ENCODE data around the gene TRABD2B.
"Not testable (repeated sequence)": the region's sequence is repeated elsewhere in the genome, so short reads cannot be mapped to it uniquely, and the experiment has no call there.

Gene TRABD2B

DNA sequence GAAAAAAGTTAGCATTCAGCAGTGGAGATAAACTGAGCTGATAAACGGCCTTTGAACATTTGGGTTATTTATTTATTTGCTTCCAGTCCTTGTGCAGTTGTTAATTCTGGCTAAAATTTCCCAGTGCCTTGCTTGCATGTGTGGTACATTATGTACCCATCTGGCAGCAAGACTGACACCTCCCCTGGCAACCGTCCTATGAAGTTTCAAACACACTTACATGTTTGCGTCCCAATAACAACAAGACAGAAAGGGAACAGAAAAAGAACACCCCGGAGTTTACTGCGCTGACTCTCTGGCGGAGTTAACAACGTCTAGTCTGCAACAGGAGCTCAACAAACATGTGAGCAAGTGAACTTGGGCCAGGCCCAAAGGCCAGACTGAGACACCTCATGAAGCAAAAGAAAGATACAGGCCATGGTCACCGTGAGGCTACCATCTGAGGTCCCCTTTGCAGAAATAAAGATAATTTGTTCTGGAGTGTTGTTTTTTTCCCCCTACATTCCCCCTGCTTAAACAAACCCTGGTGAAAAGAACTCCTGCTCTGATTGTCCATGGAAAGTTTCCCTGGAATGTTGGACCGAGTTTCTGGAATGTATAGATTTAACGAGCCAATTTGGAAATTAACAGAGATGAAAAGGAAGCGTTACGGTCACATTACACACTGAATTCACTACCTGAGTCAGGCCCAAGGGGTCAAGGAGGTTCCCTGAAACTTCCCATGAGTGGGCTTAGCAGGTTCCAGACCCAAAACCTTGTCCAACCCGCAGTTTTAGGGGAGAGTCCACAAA, 33.4 kb downstream of the TRABD2B start:
- no peak for DNase-seq

DNA sequence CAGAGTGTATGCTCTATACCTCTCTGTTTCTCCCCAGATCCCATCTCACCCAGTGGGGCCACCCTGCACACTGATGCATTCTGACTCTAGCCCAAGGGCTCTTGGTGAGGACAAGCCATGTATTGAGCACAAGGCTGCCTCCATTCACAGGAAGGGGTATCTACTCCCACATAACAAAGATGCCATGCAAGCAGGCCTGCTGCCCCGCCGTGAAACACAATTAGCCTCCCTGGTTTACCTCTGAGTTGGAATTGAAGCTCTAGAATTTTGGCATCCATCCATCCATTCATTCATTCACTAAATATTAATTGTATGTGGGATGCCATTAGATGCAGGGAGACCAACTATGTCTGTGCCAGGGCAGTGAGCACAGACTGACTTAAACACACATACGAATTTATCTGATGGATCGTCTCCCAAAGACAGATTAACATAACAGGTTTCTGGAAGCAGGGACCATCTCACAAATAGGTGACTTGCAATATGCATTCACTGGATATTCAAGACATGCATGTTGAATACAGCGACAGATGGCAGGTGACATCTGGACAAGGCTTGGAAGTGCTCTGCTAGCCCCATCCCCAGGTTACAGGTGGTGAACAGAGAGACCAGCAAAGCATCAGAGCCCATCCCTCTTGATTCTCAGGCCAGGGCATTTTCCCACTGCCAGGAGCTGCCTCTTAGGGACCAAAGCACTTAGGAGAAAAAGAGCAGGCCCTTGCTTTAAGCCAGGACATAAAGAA, 34.3 kb downstream of the TRABD2B start:
- no peak for DNase-seq

DNA sequence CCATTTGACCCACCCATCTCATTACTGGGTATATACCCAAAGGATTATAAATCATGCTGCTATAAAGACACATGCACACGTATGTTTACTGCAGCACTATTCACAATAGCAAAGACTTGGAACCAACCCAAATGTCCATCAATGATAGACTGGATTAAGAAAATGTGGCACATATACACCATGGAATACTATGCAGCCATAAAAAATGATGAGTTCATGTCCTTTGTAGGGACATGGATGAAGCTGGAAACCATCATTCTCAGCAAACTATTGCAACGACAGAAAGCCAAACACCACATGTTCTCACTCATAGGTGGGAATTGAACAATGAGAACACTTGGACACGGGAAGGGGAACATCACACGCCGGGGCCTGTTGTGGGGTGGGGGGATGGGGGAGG, 35.4 kb downstream of the TRABD2B start:
- not testable (repeated sequence) for DNase-seq

DNA sequence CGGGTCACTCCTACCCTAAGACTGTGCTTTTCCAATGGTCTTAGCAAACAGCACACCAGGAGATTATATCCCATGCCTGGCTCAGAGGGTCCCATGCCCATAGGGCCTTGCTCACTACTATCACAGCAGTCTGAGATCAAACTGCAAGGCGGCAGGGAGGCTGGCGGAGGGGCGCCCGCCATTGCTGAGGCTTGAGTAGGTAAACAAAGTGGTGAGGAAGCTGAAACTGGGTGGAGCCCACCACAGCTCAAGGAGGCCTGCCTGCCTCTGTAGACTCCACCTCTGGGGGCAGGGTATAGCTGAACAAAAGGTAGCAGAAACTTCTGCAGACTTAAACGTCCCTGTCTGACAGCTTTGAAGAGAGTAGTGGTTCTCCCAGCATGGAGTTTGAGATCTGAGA, 40.7 kb downstream of the TRABD2B start:
- not testable (repeated sequence) for DNase-seq

DNA sequence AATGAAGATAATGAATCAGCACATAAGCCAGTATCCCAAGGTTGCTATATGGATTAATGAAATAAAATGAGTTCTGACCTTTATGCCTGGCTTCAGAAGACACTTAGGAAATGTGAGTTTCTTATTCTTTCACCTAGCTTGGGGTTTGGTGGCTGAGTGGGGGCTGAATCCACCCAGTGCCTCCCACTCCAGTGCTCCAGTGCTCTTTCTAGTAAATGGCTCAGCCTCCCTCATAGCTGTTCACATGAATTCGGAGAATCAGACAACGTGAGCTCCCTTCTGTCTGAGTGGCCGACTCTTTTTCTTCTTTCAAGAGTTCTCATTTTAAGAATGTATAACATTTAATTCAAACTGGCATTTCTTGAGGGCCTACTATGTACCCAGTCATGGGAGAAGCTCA, 43.5 kb downstream of the TRABD2B start:
- DNase-seq, result no peak

DNA sequence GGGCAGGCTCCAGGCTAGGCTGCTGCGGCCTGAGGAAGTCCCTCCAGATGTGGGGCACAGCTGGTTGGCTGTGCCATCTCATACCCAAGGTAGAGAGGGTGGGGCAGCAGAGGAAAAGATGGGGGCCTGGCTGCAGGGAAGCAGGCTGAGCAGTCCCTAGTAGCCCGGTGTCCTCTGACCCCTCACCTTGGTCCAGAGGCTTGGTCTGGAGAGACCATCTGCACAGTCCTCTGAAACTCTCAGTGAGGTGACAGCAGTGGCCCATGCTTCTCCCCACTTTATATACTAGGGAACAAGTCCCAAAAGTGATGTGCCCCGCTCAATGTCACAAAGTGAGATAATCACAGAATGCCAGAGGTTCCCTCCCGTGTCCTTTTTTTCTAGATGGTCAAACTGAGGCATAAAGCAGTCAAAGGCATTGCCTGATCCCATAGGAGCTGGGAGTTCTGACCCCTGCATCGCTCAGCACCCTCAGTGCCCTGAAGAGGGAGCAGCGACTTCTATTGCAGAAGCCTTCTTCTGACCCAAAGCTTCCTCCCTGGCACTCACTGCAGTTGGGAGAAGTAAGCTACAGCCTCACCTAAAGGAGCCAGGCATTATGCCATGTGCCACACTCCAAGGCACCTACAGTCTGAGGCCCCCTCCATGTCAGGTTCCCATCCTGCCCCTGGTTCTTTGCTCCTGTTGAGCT, 45.5 kb downstream of the TRABD2B start:
- DNase-seq, result no peak

DNA sequence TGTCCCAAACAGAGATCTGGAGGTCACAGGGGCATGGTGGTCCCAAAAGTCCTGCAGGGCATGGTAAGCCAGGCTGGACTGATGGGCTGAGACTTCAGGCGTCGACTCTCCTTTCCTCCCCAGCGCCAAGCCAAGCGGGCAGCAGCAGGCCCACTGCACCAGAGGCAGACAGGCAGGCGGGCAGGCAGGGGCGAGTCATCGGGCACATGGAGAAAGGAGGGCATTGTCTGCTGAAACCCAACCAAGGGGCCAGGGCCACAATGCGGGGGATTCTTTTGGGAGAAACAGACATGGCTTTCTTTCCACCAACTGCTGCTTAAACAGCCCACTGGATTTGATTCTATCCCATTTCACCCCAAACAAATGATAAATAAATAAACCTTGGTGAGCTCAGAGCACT, 46.2 kb downstream of the TRABD2B start:
- DNase-seq, result no peak

DNA sequence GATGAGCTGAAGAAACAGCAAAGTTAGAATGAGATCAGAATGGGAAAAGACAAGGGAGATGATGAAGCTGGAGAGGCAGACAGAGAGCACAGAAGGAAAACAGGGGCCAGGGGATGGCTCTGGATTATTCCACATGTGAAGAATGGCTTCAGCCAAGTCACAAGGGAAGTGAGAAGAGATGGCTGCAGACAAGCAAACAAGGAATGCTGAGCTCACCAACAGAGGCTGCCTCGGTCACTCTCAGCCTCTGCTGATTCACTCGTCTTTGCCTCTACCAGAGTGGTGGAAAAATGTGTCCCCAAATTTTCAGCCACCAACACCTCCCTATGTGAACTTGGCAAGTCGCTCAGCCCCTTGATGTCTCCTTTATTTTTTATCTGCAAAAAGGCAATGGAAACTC, 46.7 kb downstream of the TRABD2B start:
- no peak for DNase-seq

DNA sequence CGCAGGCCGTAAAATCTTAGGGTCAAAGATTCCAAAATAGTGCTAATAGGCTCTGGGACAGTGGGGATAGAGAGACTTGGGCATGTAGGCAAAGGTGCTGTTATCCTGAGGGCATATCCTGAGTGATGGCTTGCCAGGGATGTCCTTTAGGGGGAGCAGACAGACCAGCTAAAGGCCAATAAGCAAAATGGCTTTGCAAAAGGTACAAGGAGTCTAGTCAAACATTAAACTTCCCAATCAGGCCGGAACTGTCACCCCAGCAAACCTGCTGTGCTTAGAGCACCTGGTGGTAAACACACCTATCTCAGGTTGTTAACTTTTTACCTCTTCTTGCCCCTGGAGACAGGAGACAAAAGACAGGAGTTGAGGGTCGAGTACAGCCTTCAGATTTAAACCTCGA, 49.1 kb downstream of the TRABD2B start:
- no peak for DNase-seq

DNA sequence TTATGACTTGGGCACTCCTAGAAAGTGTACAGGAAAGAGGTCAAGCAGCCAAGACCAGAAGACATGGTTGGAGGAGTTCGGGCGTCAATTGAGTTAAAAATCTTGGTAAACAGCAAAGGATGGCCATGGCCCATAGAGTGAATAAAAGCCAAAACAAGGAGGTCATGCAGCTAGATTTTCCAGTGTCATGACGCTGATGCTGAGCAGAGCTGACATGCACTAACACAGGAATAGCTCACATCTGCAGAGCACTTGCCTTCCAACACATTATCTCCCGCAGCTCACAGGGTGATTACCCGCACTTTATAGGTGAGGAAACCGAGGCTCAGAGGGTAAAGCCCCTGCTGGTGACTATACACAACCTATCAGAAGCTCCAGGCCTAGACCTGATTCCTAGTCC, 49.7 kb downstream of the TRABD2B start:
- no peak for DNase-seq

DNA sequence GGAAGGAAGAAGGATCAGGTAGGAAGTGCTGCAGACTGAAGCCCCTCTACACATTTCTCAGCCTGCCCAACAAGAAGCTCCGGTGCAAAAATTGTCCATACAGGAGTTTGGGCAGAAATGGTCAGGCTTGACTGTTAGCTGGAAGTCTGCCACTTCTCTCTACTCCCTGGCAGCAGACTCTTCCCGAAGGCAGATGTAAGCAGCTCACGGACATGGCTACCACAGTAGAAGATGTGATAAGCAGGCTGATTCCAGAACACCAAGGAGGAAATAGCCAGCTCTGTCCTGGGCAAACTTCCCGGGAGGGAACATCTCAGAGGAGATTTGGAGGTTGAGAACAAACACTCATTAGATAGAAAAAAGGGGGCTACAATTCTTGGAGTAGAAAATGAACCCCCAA, 52.6 kb downstream of the TRABD2B start:
- DNase-seq, result no peak

DNA sequence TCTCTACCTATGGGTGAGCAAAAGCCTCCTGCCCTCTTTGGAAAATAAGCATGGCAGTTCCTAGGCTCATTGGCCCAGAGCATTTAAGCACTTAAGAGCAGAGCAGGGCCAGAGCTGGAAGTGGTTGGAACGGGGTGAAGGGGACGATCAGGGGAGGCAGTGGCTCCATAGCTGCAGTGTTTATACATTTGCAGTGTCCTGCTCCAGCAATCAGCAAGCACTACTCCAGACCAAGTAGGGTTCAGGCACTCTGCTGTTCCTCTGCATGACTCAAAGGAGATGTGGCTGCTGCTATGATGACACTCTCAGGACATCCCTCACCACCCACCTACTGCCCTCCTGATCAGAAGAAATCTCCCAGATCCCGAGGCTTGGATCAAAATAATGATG, 55.0 kb downstream of the TRABD2B start:
- no peak for DNase-seq

DNA sequence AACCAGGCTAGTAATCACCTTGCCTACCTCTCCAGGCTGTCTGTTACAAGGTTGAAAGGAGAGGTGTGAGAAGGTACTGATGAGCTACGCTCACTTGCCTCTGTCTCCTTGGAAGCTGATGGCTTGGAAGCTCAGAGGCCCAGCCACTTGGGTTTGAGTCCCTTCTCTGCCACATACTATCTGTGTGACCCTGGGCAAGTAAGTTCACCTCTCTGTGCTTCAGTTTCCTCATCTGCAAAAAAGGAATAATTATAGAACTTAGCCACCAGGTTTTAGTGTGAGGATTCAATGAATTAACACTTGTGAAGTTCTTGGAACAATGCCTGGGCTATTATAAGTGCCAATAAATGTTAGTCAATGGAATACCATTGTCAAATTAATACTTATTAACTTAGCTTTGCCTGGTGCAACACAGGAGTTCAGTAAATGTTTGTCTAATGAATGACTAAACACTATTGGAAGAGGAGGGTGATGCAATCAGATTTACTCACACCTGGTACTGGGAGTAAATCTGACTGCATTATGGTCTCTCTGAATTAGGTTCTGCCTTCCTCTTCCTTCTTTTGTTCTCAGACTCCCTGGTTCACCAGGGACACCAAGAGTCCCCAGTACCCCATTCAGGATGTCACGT, 55.5 kb downstream of the TRABD2B start:
- no peak for DNase-seq

DNA sequence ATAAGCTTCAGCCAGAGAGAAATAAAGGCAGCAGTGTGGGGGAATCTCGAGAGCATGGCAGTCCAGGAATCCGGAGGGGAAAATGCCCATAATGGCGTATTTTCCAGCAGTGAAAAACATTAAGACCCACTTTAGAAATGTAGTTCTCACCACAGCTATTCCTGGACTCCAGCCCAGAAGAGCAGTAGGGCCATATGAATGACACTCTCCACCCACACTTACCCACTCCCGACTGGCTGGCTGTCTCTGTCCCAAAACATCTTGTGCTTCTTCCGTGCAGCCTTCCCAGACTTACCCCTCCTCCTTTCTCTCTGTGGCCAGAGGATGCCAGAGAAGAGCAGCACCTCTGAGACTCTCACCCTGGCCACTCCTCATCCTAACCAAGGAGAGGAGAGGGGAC, 56.4 kb downstream of the TRABD2B start:
- no peak for DNase-seq

DNA sequence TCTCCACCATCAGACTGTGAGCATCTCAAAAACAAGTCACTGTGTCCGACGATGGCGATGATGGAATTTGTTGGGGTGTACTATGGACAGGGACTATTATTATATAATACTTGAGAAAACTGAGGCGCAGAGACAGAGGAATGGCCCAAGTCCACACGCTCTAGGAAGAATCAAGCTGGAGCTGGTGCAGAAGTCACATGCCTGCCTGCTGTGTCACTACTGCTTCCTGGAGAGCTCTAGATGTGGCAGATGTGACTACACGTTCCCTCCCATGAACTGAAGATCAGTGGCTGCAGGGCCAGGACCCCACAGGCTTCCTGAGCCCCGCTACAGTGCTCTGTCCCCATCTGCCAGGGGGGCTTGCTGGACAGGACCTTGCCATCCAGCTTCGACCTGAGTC, 56.9 kb downstream of the TRABD2B start:
- no peak for DNase-seq

DNA sequence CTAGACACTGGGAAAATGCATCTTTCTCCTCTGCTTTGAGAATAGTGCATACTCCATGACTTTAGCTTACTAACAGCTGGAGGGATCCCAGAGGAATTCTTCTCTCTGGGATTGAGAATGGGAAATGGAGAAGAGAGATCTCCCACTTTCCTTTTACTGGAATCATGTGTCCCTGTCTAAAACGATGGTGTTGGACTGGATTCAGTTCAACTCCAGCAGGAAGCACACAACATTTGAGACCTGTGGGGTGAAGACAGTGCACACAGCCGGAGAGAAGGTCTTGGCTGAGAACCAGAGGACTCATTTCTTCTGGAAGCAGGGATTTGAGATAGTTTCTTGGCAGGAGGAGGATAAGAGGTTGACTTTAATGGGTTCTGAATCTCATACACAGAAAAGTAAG, 58.7 kb downstream of the TRABD2B start:
- no peak for DNase-seq

DNA sequence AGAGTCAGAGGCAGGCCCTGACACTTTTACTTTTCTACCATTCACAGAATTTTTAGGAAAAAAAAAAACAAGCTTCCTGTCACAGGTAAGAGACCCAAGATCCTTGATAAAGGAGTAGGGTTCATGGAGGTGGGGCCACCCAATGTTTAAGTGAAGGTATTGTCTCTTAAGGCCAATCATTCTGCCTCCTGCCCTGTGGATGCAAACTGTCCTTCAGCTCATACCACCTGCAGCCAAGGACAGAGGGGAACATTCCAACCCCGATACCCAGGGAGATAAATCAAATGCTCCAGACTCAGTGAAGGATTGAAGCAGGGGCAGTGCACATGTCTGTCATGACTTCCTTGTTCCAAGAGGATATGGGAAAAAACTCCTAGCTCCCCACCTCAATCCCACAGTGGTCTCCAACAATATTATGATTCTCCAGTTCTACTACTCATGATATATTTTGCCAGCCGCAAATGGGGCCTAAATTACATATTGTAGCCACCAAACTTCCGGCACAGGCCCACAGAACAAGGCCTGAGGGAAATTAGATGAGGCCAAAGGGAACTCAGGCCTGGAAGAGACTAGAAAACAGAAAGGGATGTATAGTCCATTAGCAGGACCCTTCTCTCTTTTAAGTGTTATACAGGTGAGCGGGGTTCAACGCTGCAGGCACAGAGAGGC, 59.5 kb downstream of the TRABD2B start:
- no peak for DNase-seq

DNA sequence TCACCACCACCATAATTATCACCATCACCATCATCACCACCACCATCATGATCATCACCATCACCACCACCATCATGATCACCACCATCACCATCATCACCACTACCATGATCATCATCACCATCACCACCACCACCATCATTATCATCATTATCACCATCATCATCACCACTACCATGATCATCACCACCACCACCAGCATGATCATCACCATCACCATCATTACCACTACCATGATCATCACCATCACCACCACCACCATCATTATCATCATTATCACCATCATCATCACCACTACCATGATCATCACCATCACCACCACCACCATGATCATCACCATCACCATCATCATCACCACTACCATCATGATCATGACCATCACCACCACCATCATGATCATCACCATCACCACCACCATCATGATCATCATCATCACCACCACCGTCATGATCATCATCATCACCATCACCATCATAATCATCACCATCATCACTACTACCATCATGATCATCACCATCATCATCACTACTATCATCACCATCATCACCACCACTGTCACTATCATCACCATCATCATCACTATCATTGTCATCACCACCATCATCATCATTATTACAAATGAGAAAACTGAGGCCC, 60.2 kb downstream of the TRABD2B start:
- DNase-seq, result no peak

DNA sequence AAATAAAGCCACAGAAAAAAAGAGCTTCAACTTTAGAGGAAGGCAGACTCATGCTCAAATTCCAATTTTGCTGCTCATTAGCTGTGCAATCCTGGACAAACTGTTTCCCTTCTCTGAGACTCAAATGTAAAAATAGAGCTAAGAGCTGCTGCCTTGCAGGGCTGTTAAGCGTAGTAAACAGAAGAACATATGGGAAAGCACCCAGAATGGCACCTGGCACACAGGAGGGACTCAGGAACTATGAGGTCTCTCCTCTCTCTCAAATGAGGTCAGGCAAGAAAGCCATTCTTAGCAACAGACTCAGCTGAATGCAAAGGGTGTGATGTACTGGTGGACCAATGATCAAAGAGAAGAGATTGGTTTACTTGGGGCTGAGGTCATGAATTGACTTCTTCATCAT, 61.3 kb downstream of the TRABD2B start:
- DNase-seq, result no peak

DNA sequence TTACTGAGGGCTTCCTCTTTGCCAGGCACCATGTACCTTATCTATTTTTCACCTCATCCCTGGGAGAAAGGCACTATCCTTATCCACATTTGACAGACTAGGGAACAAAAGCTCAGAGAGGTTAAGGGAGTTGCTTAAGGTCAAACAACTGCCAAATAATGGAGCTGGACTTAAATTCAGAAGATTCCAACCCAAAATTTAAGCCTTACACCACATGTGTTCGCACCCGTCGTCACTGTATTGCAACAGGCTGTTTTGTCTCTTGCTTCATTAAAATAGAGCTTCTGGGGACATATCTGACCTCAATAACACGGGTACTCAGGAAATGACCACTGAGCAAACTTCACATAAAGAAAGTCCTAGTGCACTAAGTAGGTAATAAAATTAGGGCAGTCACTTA, 62.0 kb downstream of the TRABD2B start:
- no peak for DNase-seq

DNA sequence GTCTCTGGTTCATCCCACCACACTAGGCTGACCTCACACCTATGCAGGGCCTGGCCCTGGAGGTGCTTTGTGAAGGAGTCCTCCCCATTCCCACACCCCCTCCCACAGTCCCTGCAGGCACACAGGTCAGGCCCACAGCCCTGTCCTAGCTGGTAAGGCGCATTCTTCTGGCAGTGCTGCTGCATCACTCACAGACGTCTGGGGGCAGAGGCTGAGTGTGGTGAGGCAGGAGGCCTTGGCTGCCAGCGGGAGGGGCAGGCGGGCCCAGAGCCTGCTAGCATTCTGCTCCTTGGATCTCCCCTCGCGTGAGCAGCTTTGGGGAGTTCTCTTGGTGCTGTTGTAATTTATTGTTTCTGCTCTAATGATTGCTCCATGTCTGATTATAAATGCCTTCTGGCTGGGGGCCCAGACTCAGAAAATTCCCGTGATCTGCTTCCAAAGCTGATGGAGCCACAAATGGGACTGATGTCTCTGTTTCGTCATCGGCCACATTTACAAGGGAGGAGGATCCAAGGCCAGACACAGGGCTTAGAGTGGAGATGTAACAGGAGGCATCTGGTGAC, 62.9 kb downstream of the TRABD2B start:
- no peak for DNase-seq

DNA sequence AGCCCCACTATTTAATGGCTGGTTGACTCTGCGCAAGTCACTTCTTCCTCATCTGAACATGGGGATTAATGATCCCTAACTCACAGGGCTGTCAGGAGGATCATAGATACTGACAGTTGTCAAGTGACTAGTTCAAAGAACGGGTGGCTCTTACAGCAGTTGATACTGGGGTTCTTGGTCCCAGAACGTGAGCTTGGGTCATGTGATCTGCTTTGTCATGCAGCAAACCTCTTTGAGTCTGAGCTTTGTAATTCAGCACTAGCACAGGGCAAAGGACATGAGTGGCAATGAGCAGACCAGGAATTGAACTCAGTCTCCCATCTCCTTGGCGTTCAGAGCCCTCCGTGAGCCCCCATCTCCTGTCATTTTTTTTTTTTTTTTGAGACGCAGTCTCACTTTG, 64.4 kb downstream of the TRABD2B start:
- no peak for DNase-seq

Data from EL (cell line).